Activated B cell treated with CpG ODN at 0.5 μM for 24 hours (primary cell): ENCODE measurements around the gene SEC14L5. TPM values are rescaled to one million over a fixed set of nuclear protein-coding genes. Genes with fewer than 3 reads are reported as not detected.

ENCODE experiments used
- ATAC-seq: fragments of 200-7000 bp; cut with Tn5 transposase; one replicate; pipeline ENCODE4 v1.10.0; 2021; ENCODE audit warnings: low read depth, mild to moderate bottlenecking, moderate library complexity
- CTCF ChIA-PET: fragments of 350-600 bp; sonication (Branson Sonifier 250); formaldehyde crosslinking; loops from one replicate; lab custom pipeline; 2021; ENCODE audit warnings: antibody characterized with exemption; lab: Charles Lee
- POLR2A ChIA-PET: fragments of 350-600 bp; sonication (Branson Sonifier 250); formaldehyde crosslinking; loops from one replicate; lab custom pipeline; 2021; ENCODE audit warnings: antibody characterized with exemption; lab: Charles Lee
- DNase-seq: peaks from one replicate; pipeline ENCODE4 v3.0.0; 2022
- H3K27ac Mint-ChIP-seq: one replicate; pipeline ENCODE4 v1.8.0; 2020; ENCODE audit warnings: mixed read lengths
- H3K27me3 Mint-ChIP-seq: one replicate; pipeline ENCODE4 v1.8.0; 2021; ENCODE audit warnings: mixed read lengths
- H3K36me3 Mint-ChIP-seq: one replicate; pipeline ENCODE4 v1.8.0; 2021; ENCODE audit warnings: low read depth, mixed read lengths
- H3K4me1 Mint-ChIP-seq: one replicate; pipeline ENCODE4 v1.8.0; 2021; ENCODE audit warnings: mixed read lengths
- H3K4me3 Mint-ChIP-seq: one replicate; pipeline ENCODE4 v1.8.0; 2020; ENCODE audit warnings: mild to moderate bottlenecking, mixed read lengths
- H3K9me3 Mint-ChIP-seq: one replicate; pipeline ENCODE4 v1.8.0; 2020; ENCODE audit warnings: mixed read lengths
- CTCF ChIP-seq: fragments of 200-600 bp; IDR thresholded peaks from one replicate; pipeline ENCODE4 v1.8.0; 2022; ENCODE audit warnings: antibody characterized with exemption, mild to moderate bottlenecking
- intact Hi-C: fragments of 100-400 bp; cut with micrococcal nuclease; formaldehyde crosslinking; loops from one replicate; pipeline ENCODE4 v1.15.1; 2024
- total RNA-seq: library from RNA; stranded (reverse); gene quantifications from 2 replicates; pipeline ENCODE4 v1.2.3, GENCODE V29; 2022

The SEC14L5 gene
- total RNA-seq, 1 donor from 2014 or later, result not detected

- no peak for TF ChIP-seq CTCF
- Mint-ChIP-seq H3K36me3 (no peaks in the 10 kb centered on the region), H3K4me1 (no peaks in the 10 kb centered on the region), H3K27ac (no peak overlapping the region), H3K27me3 (peaks cover 8% of the 10 kb centered on the region), H3K9me3 (no peaks in the 10 kb centered on the region), H3K4me3 (no peak overlapping the region)
- ChIA-PET POLR2A (no interaction called here), CTCF (no interaction called here)
- intact Hi-C loops, result no loop called here
- DNase-seq (no peak), ATAC-seq (no peak)
Observed at GRCh38 chr16:5062790-5063765, 104.9 kb downstream of the SEC14L5 start.

GRCh38 chr16:5064915-5065314, 106.8 kb downstream of the SEC14L5 start:
- Mint-ChIP-seq H3K27me3 (peaks cover 8% of the 10 kb centered on the region), H3K4me1 (no peaks in the 10 kb centered on the region), H3K4me3 (no peak overlapping the region), H3K36me3 (no peaks in the 10 kb centered on the region), H3K9me3 (no peaks in the 10 kb centered on the region), H3K27ac (no peak overlapping the region)
- no peak for DNase-seq
- ChIA-PET CTCF (no interaction called here), POLR2A (no interaction called here)
- ATAC-seq, result no peak
- TF ChIP-seq CTCF, result no peak
- intact Hi-C loops, result no loop called here

GRCh38 chr16:5065326-5065725, 107.2 kb downstream of the SEC14L5 start:
- ChIA-PET CTCF (no interaction called here), POLR2A (no interaction called here)
- no peak for DNase-seq
- Mint-ChIP-seq H3K27me3 (peaks cover 8% of the 10 kb centered on the region), H3K4me1 (no peaks in the 10 kb centered on the region), H3K36me3 (no peaks in the 10 kb centered on the region), H3K4me3 (no peak overlapping the region), H3K9me3 (no peaks in the 10 kb centered on the region), H3K27ac (no peak overlapping the region)
- TF ChIP-seq CTCF, result no peak
- ATAC-seq, result no peak
- intact Hi-C loops, result no loop called here

- DNase-seq (no peak), ATAC-seq (no peak)
- intact Hi-C loops, result no loop called here
- Mint-ChIP-seq H3K4me1 (no peaks in the 10 kb centered on the region), H3K36me3 (no peaks in the 10 kb centered on the region), H3K27me3 (peaks cover 8% of the 10 kb centered on the region), H3K4me3 (no peak within 1 kb of the TSS), H3K27ac (no peak within 1 kb of the TSS), H3K9me3 (no peaks in the 10 kb centered on the region)
- CTCF ChIA-PET, result no interaction called here
- TF ChIP-seq CTCF, result no peak
- POLR2A ChIA-PET, result no interaction called here
Observed at GRCh38 chr16:5065813-5066212, 107.7 kb downstream of the SEC14L5 start, which contains the start of gene C16orf89. Gene C16orf89 (minus strand): TSS chr16:5065956. CDS start chr16:5065908, 48 bp downstream.

GRCh38 chr16:5066511-5066910, 108.4 kb downstream of the SEC14L5 start:
- Mint-ChIP-seq H3K27me3 (peaks cover 8% of the 10 kb centered on the region), H3K9me3 (no peaks in the 10 kb centered on the region), H3K36me3 (no peaks in the 10 kb centered on the region), H3K4me1 (peaks cover 7% of the 10 kb centered on the region), H3K27ac (no peak overlapping the region), H3K4me3 (no peak overlapping the region)
- ATAC-seq (no peak), DNase-seq (no peak)
- CTCF ChIA-PET, result no interaction called here
- POLR2A ChIA-PET, result no interaction called here
- intact Hi-C loops, result no loop called here
- TF ChIP-seq CTCF, result no peak
